CD8-positive, alpha-beta memory T cell (primary cell): ENCODE data around the gene PIAS1. TPM values are rescaled to one million over a fixed set of nuclear protein-coding genes. Genes with fewer than 3 reads are reported as not detected.

Experiments used
- CTCF ChIA-PET: fragments of 350-600 bp; sonication (Branson Sonifier 250); formaldehyde crosslinking; loops from one replicate; lab custom pipeline; 2021; ENCODE audit warnings: antibody characterized with exemption; lab: Charles Lee
- POLR2A ChIA-PET: fragments of 350-600 bp; sonication (Branson Sonifier 250); formaldehyde crosslinking; loops from one replicate; lab custom pipeline; 2021; ENCODE audit warnings: antibody characterized with exemption; lab: Charles Lee
- DNase-seq, 5 donors: peaks; one replicate each; pipeline versions ENCODE4 v3.0.0 to v3.0.0-alpha.2; 2020 to 2022; ENCODE audit warnings: mixed read lengths in 1 of 5
- H3K27ac ChIP-seq: one replicate; pipeline ENCODE4 v1.7.0; 2013; ENCODE audit warnings: low read depth, mild to moderate bottlenecking, low read length, moderate library complexity
- H3K27me3 ChIP-seq: 2 replicates; pipeline ENCODE4 v1.7.0; 2013; ENCODE audit warnings: low read length, mild to moderate bottlenecking; ENCODE audit not compliant: insufficient read depth, poor library complexity, severe bottlenecking
- H3K36me3 ChIP-seq: 2 replicates; pipeline ENCODE4 v1.7.0; 2013; ENCODE audit warnings: mild to moderate bottlenecking, low read length, moderate library complexity; ENCODE audit not compliant: insufficient read depth
- H3K4me1 ChIP-seq: 2 replicates; pipeline ENCODE4 v1.7.0; 2013; ENCODE audit warnings: mild to moderate bottlenecking, low read length, moderate library complexity; ENCODE audit not compliant: insufficient read depth
- H3K4me3 ChIP-seq: 2 replicates; pipeline ENCODE4 v1.7.0; 2013; ENCODE audit warnings: mild to moderate bottlenecking, low read length
- H3K9me3 ChIP-seq: 2 replicates; pipeline ENCODE4 v1.7.0; 2013; ENCODE audit warnings: mild to moderate bottlenecking, low read length
- H3K27ac Mint-ChIP-seq, 8 donors: one replicate each; pipeline ENCODE4 v1.8.0; 2020 to 2021; ENCODE audit warnings: mixed read lengths in 8 of 8, mild to moderate bottlenecking in 6 of 8, inconsistent platforms in 3 of 8, moderate library complexity in 3 of 8
- H3K27me3 Mint-ChIP-seq, 2 donors: one replicate each; pipeline ENCODE4 v1.8.0; 2020 to 2021; ENCODE audit warnings: mixed read lengths in 2 of 2, mild to moderate bottlenecking in 1 of 2, moderate library complexity in 1 of 2
- H3K36me3 Mint-ChIP-seq, 3 donors: one replicate each; pipeline ENCODE4 v1.8.0; 2020 to 2021; ENCODE audit warnings: mixed read lengths in 3 of 3, inconsistent platforms in 1 of 3, mild to moderate bottlenecking in 1 of 3
- H3K4me1 Mint-ChIP-seq, 3 donors: one replicate each; pipeline ENCODE4 v1.8.0; 2020 to 2021; ENCODE audit warnings: mixed read lengths in 3 of 3, inconsistent platforms in 1 of 3, mild to moderate bottlenecking in 1 of 3
- H3K4me3 Mint-ChIP-seq, 7 donors: one replicate each; pipeline ENCODE4 v1.8.0; 2020 to 2021; ENCODE audit warnings: mixed read lengths in 7 of 7, mild to moderate bottlenecking in 6 of 7, moderate library complexity in 4 of 7, inconsistent platforms in 2 of 7
- H3K9me3 Mint-ChIP-seq, 5 donors: one replicate each; pipeline ENCODE4 v1.8.0; 2020 to 2022; ENCODE audit warnings: mixed read lengths in 5 of 5, mild to moderate bottlenecking in 3 of 5, moderate library complexity in 2 of 5, inconsistent platforms in 1 of 5
- polyA plus RNA-seq: library from polyadenylated mRNA; unstranded; fragments of 300-500 nt; fragmentation: Illumina TruSeq; gene quantifications from one replicate; pipeline ENCODE4 v1.2.3, GENCODE V29; 2021
- total RNA-seq, 2 experiments: library from RNA; stranded (reverse); gene quantifications; one replicate each; pipeline ENCODE4 v1.2.3, GENCODE V29; 2021

PIAS1 gene
- total and polyA plus RNA-seq, 3 experiments from 2014 or later, result 25.5 to 127 (median 30.2) TPM

- no peak overlapping the region for H3K27ac ChIP-seq
- no peaks in the 10 kb centered on the region for H3K27me3 Mint-ChIP-seq
- H3K9me3 Mint-ChIP-seq, result no peaks in the 10 kb centered on the region
- DNase-seq, result no peak
- CTCF ChIA-PET, result no interaction called here
- POLR2A ChIA-PET, result no interaction called here
- no peak overlapping the region for H3K4me3 ChIP-seq
- H3K36me3 ChIP-seq, result peaks cover 45% of the 10 kb centered on the region
- no peaks in the 10 kb centered on the region for H3K27me3 ChIP-seq
- H3K4me3 Mint-ChIP-seq, result no peak overlapping the region
- H3K4me1 ChIP-seq, result no peaks in the 10 kb centered on the region
- no peaks in the 10 kb centered on the region for H3K4me1 Mint-ChIP-seq
- peak overlapping the region in 3 of 8 donors; percentile 46 to 91 (median 81) for H3K27ac Mint-ChIP-seq
- peaks cover 0 to 85% (median 26%) of the 10 kb centered on the region in 3 donors for H3K36me3 Mint-ChIP-seq
- H3K9me3 ChIP-seq, result no peaks in the 10 kb centered on the region
Measured at GRCh38 chr15:68188647-68189046, 134.5 kb downstream of the PIAS1 start.

GRCh38 chr15:68190048-68190447, 135.9 kb downstream of the PIAS1 start:
- Histone ChIP-seq H3K36me3 (peaks cover 33% of the 10 kb centered on the region), H3K4me1 (no peaks in the 10 kb centered on the region), H3K27ac (no peak overlapping the region), H3K27me3 (no peaks in the 10 kb centered on the region), H3K9me3 (no peaks in the 10 kb centered on the region), H3K4me3 (no peak overlapping the region)
- Mint-ChIP-seq H3K36me3 (peaks cover 0 to 81% (median 22%) of the 10 kb centered on the region in 3 donors), H3K4me3 (no peak overlapping the region), H3K4me1 (no peaks in the 10 kb centered on the region), H3K27ac (no peak overlapping the region), H3K27me3 (no peaks in the 10 kb centered on the region), H3K9me3 (no peaks in the 10 kb centered on the region)
- POLR2A ChIA-PET, result no interaction called here
- no peak for DNase-seq
- CTCF ChIA-PET, result no interaction called here

- ChIA-PET POLR2A (no interaction called here), CTCF (no interaction called here)
- H3K27ac ChIP-seq, result no peak overlapping the region
- no peak overlapping the region for H3K4me3 ChIP-seq
- H3K27me3 ChIP-seq, result no peaks in the 10 kb centered on the region
- Mint-ChIP-seq H3K27me3 (no peaks in the 10 kb centered on the region), H3K27ac (peak overlapping the region in 3 of 8 donors; percentile 19 to 54 (median 29)), H3K4me3 (no peak overlapping the region), H3K9me3 (no peaks in the 10 kb centered on the region), H3K4me1 (no peaks in the 10 kb centered on the region), H3K36me3 (peaks cover 0 to 70% (median 17%) of the 10 kb centered on the region in 3 donors)
- H3K4me1 ChIP-seq, result no peaks in the 10 kb centered on the region
- H3K36me3 ChIP-seq, result peaks cover 27% of the 10 kb centered on the region
- no peak for DNase-seq
- H3K9me3 ChIP-seq, result no peaks in the 10 kb centered on the region
Measured at GRCh38 chr15:68191555-68191954, 137.4 kb downstream of the PIAS1 start.

- peak overlapping the region in 5 of 8 donors; percentile 29 to 64 (median 32) for H3K27ac Mint-ChIP-seq
- no peaks in the 10 kb centered on the region for H3K27me3 ChIP-seq
- POLR2A ChIA-PET, result no interaction called here
- no peaks in the 10 kb centered on the region for H3K4me1 Mint-ChIP-seq
- no peaks in the 10 kb centered on the region for H3K4me1 ChIP-seq
- CTCF ChIA-PET, result no interaction called here
- H3K4me3 ChIP-seq, result no peak overlapping the region
- peaks cover 0 to 66% (median 17%) of the 10 kb centered on the region in 3 donors for H3K36me3 Mint-ChIP-seq
- no peak for DNase-seq
- peaks cover 25% of the 10 kb centered on the region for H3K36me3 ChIP-seq
- no peak overlapping the region for H3K4me3 Mint-ChIP-seq
- no peaks in the 10 kb centered on the region for H3K9me3 ChIP-seq
- no peaks in the 10 kb centered on the region for H3K27me3 Mint-ChIP-seq
- H3K27ac ChIP-seq, result no peak overlapping the region
- H3K9me3 Mint-ChIP-seq, result no peaks in the 10 kb centered on the region
Measured at GRCh38 chr15:68192117-68192516, 138.0 kb downstream of the PIAS1 start.

GRCh38 chr15:68192804-68193486, 138.8 kb downstream of the PIAS1 start:
- no peaks in the 10 kb centered on the region for H3K4me1 ChIP-seq
- no peaks in the 10 kb centered on the region for H3K4me1 Mint-ChIP-seq
- peak overlapping the region in 6 of 8 donors; percentile 8 to 50 (median 24) for H3K27ac Mint-ChIP-seq
- H3K9me3 Mint-ChIP-seq, result no peaks in the 10 kb centered on the region
- no peak overlapping the region for H3K4me3 Mint-ChIP-seq
- no peak overlapping the region for H3K27ac ChIP-seq
- no peaks in the 10 kb centered on the region for H3K9me3 ChIP-seq
- DNase-seq, result no peak
- H3K27me3 Mint-ChIP-seq, result peaks cover 0 to 2% of the 10 kb centered on the region in 2 donors
- ChIA-PET CTCF (no interaction called here), POLR2A (no interaction called here)
- no peak overlapping the region for H3K4me3 ChIP-seq
- H3K36me3 ChIP-seq, result peaks cover 19% of the 10 kb centered on the region
- peaks cover 0 to 59% (median 14%) of the 10 kb centered on the region in 3 donors for H3K36me3 Mint-ChIP-seq
- no peaks in the 10 kb centered on the region for H3K27me3 ChIP-seq

- no peak for DNase-seq
- Mint-ChIP-seq H3K36me3 (peaks cover 0 to 33% (median 6%) of the 10 kb centered on the region in 3 donors), H3K27ac (peak overlapping the region in 5 of 8 donors; percentile 17 to 83 (median 57)), H3K27me3 (peaks cover 0 to 2% of the 10 kb centered on the region in 2 donors), H3K9me3 (no peaks in the 10 kb centered on the region), H3K4me1 (no peaks in the 10 kb centered on the region), H3K4me3 (no peak overlapping the region)
- Histone ChIP-seq H3K36me3 (peaks cover 16% of the 10 kb centered on the region), H3K27ac (no peak overlapping the region), H3K4me3 (no peak overlapping the region), H3K4me1 (no peaks in the 10 kb centered on the region), H3K9me3 (no peaks in the 10 kb centered on the region), H3K27me3 (no peaks in the 10 kb centered on the region)
- ChIA-PET POLR2A (interaction anchor here (0.6 kb wide), 3 partner anchors 10 to 1700 kb away, joined by 3 to 6 read pairs (median 3); no protein-coding TSS in a partner anchor), CTCF (interaction anchor here (0.8 to 1.1 kb wide), 2 partner anchors 82 to 111 kb away, joined by 3 read pairs; partner anchors contain the start of gene FEM1B)
Measured at GRCh38 chr15:68195336-68196112, 141.4 kb downstream of the PIAS1 start.

GRCh38 chr15:68196445-68197169, 142.5 kb downstream of the PIAS1 start:
- Mint-ChIP-seq H3K27ac (peak overlapping the region in 2 of 8 donors; percentile 23 to 81), H3K4me1 (no peaks in the 10 kb centered on the region), H3K27me3 (peaks cover 0 to 2% of the 10 kb centered on the region in 2 donors), H3K4me3 (no peak overlapping the region), H3K36me3 (peaks cover 0 to 28% (median 6%) of the 10 kb centered on the region in 3 donors), H3K9me3 (no peaks in the 10 kb centered on the region)
- Histone ChIP-seq H3K4me1 (no peaks in the 10 kb centered on the region), H3K27me3 (no peaks in the 10 kb centered on the region), H3K9me3 (no peaks in the 10 kb centered on the region), H3K36me3 (peaks cover 11% of the 10 kb centered on the region), H3K4me3 (no peak overlapping the region), H3K27ac (no peak overlapping the region)
- CTCF ChIA-PET, result interaction anchor here (1.1 kb wide), 1 partner anchor 81 kb away, joined by 3 read pairs; the partner anchor contains the start of gene FEM1B
- POLR2A ChIA-PET, result no interaction called here
- DNase-seq, result no peak
